GM12872 (cell line): ENCODE data around the gene IL13.

ENCODE experiments used
- CTCF ChIP-seq: IDR thresholded peaks from 3 replicates; pipeline ENCODE4 v1.5.1; 2011; ENCODE audit warnings: low read depth, mild to moderate bottlenecking, low read length, moderate library complexity; ENCODE audit not compliant: insufficient read depth

Gene IL13

GRCh38 chr5:132708645-132709044 lies 50.7 kb downstream of the IL13 start:
- no peak for TF ChIP-seq CTCF
